ENCODE data around the gene ANKRD34A. TPM values are rescaled to one million over a fixed set of nuclear protein-coding genes. Genes with fewer than 3 reads are reported as not detected.

ANKRD34A gene
- total RNA-seq, 4 donors from 2014 or later = 0.32 to 1.7 (median 0.58) TPM

DNA sequence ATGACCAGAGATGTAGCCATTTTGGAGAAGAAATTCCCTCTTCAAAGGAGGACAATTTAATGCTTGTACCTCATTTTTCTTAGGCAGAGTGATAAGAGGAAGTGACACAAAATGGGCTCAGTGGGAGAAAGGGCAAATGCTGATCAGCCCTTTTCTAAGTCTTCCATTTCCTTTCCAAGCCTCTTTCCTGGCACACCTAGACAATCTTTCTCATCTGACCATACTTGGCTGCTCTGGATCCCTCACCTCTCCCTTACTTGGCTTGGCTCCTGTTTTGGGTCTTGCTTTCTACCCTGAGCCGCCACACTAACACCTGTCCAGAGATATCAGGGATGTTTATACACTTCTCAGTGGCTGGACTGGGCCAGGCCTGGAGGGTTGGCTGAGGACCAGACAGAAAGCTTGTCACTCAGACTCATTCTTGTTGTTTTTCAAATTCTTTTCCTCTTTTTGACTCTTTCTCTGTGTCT, 18.9 kb upstream of the ANKRD34A start:
- ATAC-seq (ENCODE audit: low FRiP score) = no peak
- TF ChIP-seq, protein P1, sequence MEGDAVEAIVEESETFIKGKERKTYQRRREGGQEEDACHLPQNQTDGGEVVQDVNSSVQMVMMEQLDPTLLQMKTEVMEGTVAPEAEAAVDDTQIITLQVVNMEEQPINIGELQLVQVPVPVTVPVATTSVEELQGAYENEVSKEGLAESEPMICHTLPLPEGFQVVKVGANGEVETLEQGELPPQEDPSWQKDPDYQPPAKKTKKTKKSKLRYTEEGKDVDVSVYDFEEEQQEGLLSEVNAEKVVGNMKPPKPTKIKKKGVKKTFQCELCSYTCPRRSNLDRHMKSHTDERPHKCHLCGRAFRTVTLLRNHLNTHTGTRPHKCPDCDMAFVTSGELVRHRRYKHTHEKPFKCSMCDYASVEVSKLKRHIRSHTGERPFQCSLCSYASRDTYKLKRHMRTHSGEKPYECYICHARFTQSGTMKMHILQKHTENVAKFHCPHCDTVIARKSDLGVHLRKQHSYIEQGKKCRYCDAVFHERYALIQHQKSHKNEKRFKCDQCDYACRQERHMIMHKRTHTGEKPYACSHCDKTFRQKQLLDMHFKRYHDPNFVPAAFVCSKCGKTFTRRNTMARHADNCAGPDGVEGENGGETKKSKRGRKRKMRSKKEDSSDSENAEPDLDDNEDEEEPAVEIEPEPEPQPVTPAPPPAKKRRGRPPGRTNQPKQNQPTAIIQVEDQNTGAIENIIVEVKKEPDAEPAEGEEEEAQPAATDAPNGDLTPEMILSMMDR (IDR thresholded peaks at IDR 0.05) = no peak
- DNase-seq (ENCODE audit: low spot score) = no peak

DNA sequence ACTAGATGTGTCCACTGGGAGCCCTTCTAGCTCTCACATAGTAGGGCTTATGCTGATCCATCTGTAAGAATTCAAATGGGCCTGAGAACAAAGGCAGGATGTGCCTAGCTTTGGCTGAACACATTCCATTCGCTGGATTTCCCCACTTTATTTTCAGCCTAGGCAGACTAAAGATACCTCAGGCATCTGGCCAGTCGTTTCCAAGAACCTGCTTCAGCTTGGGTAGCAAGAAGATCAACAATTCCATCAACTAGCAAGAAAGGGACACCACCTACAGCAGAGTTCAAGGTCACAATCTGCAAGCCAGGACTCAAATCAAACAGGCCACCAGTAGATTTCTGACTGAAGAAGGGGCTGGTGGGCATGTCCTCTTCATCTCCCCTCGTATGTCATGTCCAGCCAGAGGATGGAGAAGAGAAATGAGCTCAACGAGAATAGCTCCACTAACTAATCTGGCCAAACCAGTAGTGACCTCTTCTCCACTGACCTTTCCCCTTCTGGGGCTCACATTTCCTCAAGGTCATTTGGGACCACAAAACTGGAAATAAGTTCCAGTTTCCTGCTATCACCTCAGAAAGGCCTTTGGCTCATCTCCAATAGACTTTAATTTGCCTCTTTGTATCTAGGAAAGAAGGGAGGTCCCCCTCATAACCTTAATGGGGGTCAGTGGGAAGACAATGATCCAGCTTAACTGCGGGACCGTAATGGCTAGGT, 17.8 kb upstream of the ANKRD34A start:
- ATAC-seq (ENCODE audit: low FRiP score) (no peak), DNase-seq (ENCODE audit: low spot score) (no peak)
- TF ChIP-seq, protein P1 (IDR thresholded peaks at IDR 0.05) = no peak

DNA sequence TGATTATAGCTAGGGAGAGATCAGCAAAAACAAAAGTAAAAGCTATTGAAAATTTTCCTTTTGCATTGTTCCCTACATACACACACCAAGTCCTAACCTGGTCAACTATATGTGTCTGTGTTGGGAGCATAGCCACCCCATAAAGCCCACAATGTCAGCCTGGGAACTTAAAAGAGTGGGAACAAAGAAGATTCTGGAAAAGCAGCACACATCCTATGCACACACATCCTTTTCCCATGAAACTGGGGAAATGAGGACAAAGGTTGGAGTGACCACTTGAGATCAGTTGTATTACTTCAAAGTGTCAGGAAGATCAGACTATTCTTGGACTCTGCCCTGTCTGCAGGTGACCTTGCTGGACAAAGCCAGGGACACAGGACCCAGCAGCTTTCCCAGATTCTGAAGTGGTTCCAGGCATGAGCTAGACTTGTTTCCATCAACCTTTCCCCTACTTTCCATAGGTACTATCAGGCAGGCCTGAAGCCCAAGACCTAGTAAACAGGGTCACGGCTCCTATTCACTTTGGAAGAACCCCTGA, 16.2 kb upstream of the ANKRD34A start:
- TF ChIP-seq, protein P1 (IDR thresholded peaks at IDR 0.05) = no peak
- ATAC-seq (ENCODE audit: low FRiP score) (no peak), DNase-seq (ENCODE audit: low spot score) (no peak)

DNA sequence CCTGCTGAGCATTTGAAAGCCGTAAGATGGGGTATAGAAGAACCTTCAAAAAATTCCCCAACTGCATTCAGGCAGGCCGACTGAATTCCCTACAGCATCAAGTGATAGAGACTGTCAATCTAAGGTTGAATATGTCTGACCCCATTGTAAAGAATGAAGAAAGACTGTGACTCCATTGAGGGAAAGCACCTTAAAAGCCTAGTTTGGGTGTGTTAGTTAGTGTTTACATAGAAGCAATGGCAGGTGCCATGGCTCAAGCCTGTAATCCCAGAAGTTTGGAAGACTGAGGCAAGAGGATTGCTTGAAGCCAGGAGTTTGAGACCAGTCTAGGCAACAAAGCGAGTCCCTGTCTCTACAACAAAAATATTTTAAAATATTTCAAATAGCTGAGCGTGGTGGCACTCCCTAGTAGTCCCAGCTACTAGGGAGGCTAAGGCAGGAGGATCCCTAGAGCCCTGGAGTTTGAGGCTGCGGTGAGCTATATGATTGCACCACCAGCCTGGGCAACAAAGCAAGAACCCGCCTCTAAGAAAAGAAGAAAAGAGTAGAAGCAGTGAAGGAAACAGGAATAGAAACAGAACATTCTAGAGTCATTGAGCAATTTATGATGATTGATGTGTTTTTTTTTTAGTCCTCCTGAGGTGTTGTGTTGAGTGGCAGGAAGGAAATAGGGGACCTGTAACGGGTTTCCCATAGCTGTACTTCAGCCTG, 15.5 kb upstream of the ANKRD34A start:
- DNase-seq (ENCODE audit: low spot score) (no peak), ATAC-seq (ENCODE audit: low FRiP score) (no peak)
- TF ChIP-seq, protein P1 (IDR thresholded peaks at IDR 0.05) = no peak

DNA sequence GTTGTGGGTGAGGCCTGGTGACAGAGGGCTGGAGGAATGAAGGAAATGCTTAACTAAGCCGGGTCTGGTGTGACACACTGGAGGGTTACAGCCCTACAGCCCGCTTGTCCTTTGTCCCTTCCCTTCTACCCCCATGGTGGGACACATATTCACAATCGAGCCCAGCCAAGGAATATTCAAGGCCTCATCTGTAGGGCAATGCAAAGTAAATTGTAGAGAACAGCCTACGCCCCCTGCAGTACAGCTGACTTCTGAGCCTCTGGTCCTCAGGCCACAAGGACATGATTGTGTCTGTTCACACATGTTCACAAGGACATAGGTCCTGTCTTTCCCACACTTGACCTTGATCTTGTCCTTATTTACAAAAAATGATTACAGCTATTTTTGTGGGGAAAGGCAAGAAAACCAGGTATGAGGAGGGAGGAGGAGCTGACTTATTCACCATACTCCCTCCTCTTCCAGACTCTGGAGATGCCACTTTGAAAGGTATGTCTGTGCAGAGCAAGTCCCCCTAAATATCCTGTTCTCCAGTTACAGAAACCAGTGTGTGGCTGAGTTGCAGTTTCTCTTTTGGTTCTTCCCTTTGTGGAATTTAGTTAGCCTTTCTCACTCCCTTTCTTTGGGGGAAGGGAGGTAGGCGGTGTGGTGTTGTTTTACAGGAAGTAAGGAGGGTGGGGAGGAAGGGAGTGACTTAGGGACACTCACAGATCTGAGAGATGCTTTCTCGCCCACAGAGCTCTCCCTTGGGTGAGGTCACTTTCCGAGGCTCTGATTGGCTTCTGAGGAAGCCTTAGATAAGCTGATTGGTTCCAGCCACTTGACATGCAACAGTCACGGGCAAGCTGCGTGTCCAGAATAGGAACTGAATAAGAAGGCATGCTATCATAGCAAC, 14.7 kb upstream of the ANKRD34A start:
- DNase-seq (ENCODE audit: low spot score) = peak; percentile 65
- TF ChIP-seq, protein P1 (IDR thresholded peaks at IDR 0.05) = no peak
- ATAC-seq (ENCODE audit: low FRiP score) = peak; percentile 90

DNA sequence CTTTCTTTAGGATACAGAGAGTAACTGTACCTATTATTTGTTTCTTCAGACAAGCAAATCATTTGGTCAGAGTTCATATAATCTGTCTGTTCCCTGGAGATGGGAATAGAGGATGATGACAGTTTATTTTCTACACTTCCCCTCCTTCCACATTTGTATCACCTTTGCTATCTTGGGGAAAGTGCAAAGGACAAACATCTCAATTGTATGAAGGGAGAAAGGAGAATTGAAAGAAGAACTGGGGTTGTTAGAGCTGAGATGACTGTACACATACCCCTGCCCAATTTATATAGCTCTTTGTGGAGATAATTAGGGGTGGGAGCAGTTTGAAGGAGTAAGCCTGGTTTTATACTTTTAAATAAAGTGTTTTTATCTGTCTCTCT, 14.1 kb upstream of the ANKRD34A start:
- no peak for DNase-seq (ENCODE audit: low spot score)

More for the DNA sequence above, 14.1 kb upstream of the ANKRD34A start:
- TF ChIP-seq, protein P1 (IDR thresholded peaks at IDR 0.05) = no peak
- ATAC-seq (ENCODE audit: low FRiP score) = no peak

Data from omental fat pad (tissue), 4 donors.